ENCODE results near the gene ING2. TPM values are rescaled to one million over a fixed set of nuclear protein-coding genes. Genes with fewer than 3 reads are reported as not detected.

The ING2 gene
- total RNA-seq, 1 donor from 2014 or later: 11.6 TPM

DNA sequence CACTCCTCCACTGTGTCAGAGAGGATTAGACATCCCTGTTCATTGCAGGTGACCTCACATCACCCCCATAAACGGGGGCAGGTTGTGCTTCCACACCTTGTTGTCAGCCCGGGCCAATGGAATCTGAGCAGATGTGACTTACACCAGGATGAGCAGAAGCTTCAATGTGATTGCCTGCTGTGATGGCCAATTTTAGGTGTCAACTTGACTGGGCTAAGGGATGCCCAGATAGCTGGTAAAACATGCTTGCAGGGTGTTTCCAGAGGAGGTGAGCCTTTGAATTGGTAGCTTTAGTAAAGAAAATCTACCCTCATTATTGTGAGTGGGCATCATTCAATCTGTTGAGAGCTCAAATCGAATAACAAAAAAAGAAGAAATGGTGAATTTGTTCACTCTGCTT is 52.1 kb downstream of the ING2 start:
- Mint-ChIP-seq H3K27me3 (ENCODE audit: insufficient read depth) (peaks cover 4% of the 10 kb centered on the region), H3K4me1 (ENCODE audit: low read depth) (no peaks in the 10 kb centered on the region), H3K27ac (no peak overlapping the region), H3K36me3 (ENCODE audit: low read depth) (peaks cover 2% of the 10 kb centered on the region), H3K4me3 (no peak overlapping the region), H3K9me3 (peaks cover 13% of the 10 kb centered on the region)
- intact Hi-C loops (cut with micrococcal nuclease): no loop called here
- no peak for DNase-seq (ENCODE audit: low spot score)

DNA sequence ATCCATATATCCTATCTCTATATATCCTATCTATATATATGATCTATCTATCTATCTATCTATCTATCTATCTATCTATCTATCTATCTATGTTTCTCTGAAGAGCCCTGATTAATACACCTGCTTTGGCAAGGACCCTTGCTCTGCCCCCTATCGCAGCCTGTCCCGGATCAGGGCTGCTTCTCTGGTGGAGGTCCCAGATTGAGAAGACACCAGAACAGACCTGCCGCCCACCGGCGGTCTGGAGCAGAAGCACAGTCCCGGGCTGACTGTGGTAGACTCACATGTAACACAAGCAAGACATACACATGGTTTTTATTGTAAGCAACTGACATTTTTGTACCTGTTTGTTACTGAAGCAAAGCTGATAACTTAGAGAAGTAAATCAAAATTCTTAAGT is 52.8 kb downstream of the ING2 start:
- H3K36me3 Mint-ChIP-seq (ENCODE audit: low read depth): no peaks in the 10 kb centered on the region
- intact Hi-C loops (cut with micrococcal nuclease): no loop called here
- no peak overlapping the region for H3K27ac Mint-ChIP-seq
- no peak overlapping the region for H3K4me3 Mint-ChIP-seq
- H3K27me3 Mint-ChIP-seq (ENCODE audit: insufficient read depth): peaks cover 6% of the 10 kb centered on the region
- H3K9me3 Mint-ChIP-seq: peaks cover 7% of the 10 kb centered on the region
- DNase-seq (ENCODE audit: low spot score): no peak
- no peaks in the 10 kb centered on the region for H3K4me1 Mint-ChIP-seq (ENCODE audit: low read depth)

DNA sequence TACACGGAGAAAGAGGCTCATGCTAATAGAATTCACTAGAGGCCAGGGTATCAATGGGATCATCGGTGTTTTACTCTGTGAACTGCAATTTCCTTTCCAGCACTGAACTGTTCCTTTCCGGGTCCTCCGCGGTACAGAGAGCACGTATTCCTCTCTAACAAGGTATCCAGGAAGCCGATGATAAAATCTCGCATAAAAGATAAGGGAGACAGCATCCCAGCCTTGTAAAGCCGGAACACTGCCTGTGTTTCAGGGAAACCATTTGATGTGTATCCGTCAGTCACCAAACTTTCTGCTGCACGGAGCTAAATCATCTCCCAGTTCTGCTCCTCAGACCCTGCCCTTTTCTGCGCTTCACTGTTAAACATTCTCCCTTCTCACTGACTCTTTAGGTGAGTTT is 54.0 kb downstream of the ING2 start:
- DNase-seq (ENCODE audit: low spot score): no peak
- Mint-ChIP-seq H3K36me3 (ENCODE audit: low read depth) (no peaks in the 10 kb centered on the region), H3K9me3 (peaks cover 4% of the 10 kb centered on the region), H3K4me1 (ENCODE audit: low read depth) (no peaks in the 10 kb centered on the region), H3K4me3 (no peak overlapping the region), H3K27me3 (ENCODE audit: insufficient read depth) (peaks cover 6% of the 10 kb centered on the region), H3K27ac (no peak overlapping the region)
- intact Hi-C loops (cut with micrococcal nuclease): no loop called here

DNA sequence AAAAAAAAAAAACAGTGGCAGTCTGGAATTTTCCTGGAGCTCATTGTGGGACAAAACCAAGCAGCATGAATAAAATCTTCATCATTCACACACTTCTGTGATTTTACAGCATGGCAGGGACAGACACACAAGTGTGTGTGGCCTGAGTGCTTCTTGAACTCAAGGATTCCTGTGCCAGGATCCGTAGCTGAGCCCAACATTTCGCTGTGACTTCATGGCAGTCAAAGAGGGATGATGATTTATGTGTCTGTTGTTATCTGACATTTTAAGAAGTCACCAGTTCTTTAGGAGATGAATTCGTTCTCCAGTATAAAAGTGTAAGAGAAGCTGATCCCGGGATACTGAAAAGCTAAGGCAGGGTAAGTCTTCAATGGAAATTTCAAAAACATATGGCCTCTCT is 57.0 kb downstream of the ING2 start:
- Mint-ChIP-seq H3K27me3 (ENCODE audit: insufficient read depth) (peaks cover 4% of the 10 kb centered on the region), H3K9me3 (no peaks in the 10 kb centered on the region), H3K27ac (no peak overlapping the region), H3K36me3 (ENCODE audit: low read depth) (no peaks in the 10 kb centered on the region), H3K4me3 (no peak overlapping the region), H3K4me1 (ENCODE audit: low read depth) (no peaks in the 10 kb centered on the region)
- DNase-seq (ENCODE audit: low spot score): no peak
- intact Hi-C loops (cut with micrococcal nuclease): no loop called here

Other genes starting within 250 kb of the ING2 start
- gene CLDN22, start 184.8 kb upstream of the ING2 start, total RNA-seq: not detected in 2 replicates
- not detected in 2 replicates for gene CLDN24, start 182.6 kb upstream of the ING2 start, total RNA-seq
- 23.9 and 24.1 TPM in 2 replicates for gene CDKN2AIP, start 60.4 kb upstream of the ING2 start, total RNA-seq
- 23.9 and 24.2 TPM in 2 replicates for gene RWDD4, start 154.1 kb downstream of the ING2 start, total RNA-seq
- 23.0 and 33.7 TPM in 2 replicates for gene TRAPPC11, start 154.2 kb downstream of the ING2 start, total RNA-seq

Measured in activated T-helper 1 cell treated with anti-CD3 and anti-CD28 coated beads, Interleukin-12 subunit alpha, Interleukin-12 subunit beta, Interleukin-2, Interleukin-4 antibody, amounts not matched to agents 30 ng/mL and 10 ng/mL and 1 ng/mL, durations not matched to agents 14 hours and 24 hours and 36 hours (primary cell).